GM12872 (cell line): ENCODE measurements around the gene AASDHPPT.
A peak's percentile ranks its signal among the peaks of the same experiment; 100 is the strongest.

ENCODE experiments used
- CTCF ChIP-seq: IDR thresholded peaks from 3 replicates; pipeline ENCODE4 v1.5.1; 2011; ENCODE audit warnings: low read depth, mild to moderate bottlenecking, low read length, moderate library complexity; ENCODE audit not compliant: insufficient read depth

AASDHPPT gene

DNA sequence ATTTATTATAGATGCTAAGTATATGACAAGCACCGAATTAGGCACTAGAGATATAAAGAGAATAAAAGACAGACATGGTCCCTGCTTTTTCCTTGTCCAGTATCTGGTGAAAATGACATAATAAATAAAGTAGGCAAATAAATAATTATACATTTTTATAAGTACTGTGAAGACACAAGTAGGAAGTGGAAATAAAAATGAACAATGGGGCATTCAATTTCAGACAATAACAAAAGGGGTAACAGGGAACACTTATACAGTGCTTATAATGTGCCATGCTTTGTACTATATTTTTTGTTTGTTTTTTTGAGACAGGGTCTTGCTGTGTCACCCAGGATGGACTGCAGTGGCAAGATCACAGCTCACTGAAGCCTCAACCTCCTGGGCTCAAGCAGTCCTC lies 4.7 kb upstream of the AASDHPPT start:
- TF ChIP-seq CTCF, result no peak

- TF ChIP-seq CTCF, result no peak
Observed at GRCh38 chr11:106076171-106076918, 1.1 kb upstream of the AASDHPPT start.

DNA sequence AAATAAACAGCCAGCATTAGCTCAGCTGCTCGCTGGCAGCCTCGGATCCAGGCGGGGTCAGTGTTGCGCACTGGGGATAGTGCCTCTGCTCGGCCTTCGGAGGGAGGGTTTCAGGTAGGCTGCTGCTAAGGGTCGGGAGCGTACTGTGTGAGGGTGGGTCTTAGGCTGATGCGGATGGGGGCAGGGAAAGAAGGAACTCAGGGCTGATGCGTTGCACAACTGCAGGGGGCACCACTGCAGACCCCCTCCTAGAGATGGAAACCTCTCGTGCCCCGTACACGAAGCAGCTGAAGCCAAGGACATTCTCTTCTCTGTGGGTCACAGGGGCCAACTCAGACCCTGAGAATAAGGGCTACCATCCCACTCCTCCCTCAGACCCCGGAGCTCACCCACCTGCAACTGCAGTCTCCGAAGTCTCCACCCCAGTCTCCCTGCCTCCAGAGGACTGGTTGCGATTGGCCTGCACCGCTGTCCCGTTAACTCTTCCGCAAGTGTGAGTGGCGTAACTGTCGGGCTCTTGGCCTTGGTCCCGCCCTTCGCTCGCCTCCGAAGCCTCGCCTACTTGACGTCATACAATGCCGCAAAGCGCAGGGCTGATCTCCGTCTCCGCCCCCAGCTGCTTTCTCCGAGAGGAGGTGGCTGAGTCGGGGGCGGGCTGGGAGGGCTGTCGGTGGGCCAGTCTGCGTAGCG lies 398 bp upstream of the AASDHPPT start, which contains the start of gene KBTBD3:
Gene KBTBD3 (minus strand): TSS at position 429 of the 690 bp plus-strand sequence. CDS start 18,250 bp downstream, outside the sequence.
- TF ChIP-seq CTCF, result peak; percentile 71

DNA sequence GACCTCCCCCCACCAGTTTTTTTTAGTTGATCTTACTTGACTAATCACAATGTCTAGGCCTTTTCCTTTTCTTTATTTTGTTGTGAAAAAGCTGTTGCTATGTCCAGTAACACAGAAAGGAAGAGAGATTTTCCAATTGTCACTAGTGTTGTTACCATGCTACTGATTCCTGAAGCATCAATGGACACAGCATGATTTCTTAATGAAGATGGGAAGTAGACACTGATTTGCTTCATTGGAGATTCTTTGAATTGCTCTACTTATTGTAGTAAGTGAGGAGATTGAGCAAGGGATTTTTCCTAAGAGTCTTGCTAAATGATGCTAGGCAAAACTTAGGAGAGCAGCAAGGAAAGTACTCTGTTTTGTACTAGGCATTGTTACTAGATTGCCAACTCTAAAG lies 4.6 kb downstream of the AASDHPPT start:
- no peak for TF ChIP-seq CTCF

GRCh38 chr11:106086135-106086534 lies 8.7 kb downstream of the AASDHPPT start:
- no peak for TF ChIP-seq CTCF

DNA sequence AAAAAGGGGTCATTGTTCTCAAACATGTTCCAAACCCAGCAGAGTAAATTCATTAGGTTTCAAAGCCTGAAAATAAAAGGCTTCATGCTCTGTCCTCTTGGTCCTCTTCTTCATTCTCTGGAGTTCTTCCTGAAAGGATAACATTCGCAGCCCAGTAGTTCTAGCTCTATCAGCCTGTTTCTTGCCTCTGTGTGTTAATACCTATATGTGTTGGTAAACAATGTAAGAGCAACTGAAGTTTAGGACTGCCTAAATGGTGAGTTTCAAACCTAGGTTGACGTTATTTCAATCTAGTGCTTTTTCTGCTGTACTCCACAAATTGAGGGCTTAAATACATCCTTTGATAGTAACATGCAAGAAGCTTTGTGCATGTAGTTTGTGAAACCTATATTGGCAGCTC lies 9.4 kb downstream of the AASDHPPT start:
- TF ChIP-seq CTCF, result no peak

DNA sequence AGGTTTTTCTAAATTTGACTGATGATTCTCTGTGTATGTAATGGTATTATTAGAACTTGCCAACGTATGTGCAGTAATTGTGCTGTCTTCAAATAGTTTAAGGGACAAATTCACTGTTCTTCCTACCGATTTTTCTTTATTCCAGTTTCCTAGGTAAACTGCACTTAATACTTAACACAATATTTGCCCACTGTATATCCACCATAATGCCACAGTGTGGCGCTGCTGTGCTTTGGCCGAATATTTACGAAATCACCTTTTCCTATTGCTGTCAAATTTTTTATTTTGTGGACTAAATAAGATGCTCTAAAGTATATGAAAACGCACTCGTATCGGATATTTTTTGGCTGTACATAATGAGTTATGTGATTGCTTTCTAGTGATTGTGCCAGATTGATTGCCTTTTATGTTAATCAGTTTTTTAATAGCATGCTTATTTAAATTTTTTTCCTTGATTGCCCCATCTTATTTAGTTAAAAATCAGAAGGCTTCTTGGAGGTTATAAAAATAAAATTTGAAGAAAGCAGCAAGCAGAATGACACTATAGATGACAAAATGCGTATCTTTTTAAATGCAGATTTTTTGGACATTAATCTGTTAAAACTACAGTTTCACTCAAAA lies 10.5 kb downstream of the AASDHPPT start:
- peak; percentile 75 for TF ChIP-seq CTCF
